Measurements from ENCODE around the gene HOXD10.

- TF ChIP-seq CTCF (IDR thresholded peaks at IDR 0.05) = no peak
- TF ChIP-seq POLR2A (IDR thresholded peaks at IDR 0.05) = no peak
These were observed 17.5 kb downstream of the HOXD10 start for GRCh38 chr2:176134035-176134434.
